GM12875 (cell line): Measurements from ENCODE around the gene MED25.

Experiments
- H3K4me3 ChIP-seq: one replicate; pipeline ENCODE4 v1.5.1; 2011; ENCODE audit warnings: low read depth, low read length, control low read depth
- TF ChIP-seq, protein P1 (sequence below): IDR thresholded peaks from 2 replicates; pipeline ENCODE4 v1.5.1; 2011; ENCODE audit warnings: low read depth, mild to moderate bottlenecking, control low read depth, inconsistent platforms, low read length, moderate library complexity, borderline replicate concordance; ENCODE audit not compliant: insufficient read depth

MED25 gene

DNA sequence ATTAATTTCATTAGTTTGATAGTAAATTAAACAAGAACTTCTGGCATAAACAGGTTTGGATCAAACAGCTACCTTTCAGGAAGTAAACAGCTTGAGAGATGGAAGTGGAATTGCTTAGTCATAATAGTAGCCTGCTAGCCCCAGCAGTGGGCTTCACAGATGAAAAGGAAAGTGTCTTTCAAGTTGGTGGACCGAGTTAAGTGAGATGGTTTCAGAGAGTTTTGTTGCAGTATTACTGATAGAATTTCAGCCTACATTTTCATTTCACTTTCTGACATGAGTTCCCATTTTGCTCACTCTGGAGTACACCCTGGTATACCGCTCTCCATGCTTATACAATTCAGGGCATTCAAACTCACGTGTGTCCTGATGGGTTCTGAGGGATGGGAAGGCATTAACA, 30.8 kb downstream of the MED25 start:
- no peak overlapping the region for H3K4me3 ChIP-seq
- TF ChIP-seq, protein P1, sequence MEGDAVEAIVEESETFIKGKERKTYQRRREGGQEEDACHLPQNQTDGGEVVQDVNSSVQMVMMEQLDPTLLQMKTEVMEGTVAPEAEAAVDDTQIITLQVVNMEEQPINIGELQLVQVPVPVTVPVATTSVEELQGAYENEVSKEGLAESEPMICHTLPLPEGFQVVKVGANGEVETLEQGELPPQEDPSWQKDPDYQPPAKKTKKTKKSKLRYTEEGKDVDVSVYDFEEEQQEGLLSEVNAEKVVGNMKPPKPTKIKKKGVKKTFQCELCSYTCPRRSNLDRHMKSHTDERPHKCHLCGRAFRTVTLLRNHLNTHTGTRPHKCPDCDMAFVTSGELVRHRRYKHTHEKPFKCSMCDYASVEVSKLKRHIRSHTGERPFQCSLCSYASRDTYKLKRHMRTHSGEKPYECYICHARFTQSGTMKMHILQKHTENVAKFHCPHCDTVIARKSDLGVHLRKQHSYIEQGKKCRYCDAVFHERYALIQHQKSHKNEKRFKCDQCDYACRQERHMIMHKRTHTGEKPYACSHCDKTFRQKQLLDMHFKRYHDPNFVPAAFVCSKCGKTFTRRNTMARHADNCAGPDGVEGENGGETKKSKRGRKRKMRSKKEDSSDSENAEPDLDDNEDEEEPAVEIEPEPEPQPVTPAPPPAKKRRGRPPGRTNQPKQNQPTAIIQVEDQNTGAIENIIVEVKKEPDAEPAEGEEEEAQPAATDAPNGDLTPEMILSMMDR, result no peak

DNA sequence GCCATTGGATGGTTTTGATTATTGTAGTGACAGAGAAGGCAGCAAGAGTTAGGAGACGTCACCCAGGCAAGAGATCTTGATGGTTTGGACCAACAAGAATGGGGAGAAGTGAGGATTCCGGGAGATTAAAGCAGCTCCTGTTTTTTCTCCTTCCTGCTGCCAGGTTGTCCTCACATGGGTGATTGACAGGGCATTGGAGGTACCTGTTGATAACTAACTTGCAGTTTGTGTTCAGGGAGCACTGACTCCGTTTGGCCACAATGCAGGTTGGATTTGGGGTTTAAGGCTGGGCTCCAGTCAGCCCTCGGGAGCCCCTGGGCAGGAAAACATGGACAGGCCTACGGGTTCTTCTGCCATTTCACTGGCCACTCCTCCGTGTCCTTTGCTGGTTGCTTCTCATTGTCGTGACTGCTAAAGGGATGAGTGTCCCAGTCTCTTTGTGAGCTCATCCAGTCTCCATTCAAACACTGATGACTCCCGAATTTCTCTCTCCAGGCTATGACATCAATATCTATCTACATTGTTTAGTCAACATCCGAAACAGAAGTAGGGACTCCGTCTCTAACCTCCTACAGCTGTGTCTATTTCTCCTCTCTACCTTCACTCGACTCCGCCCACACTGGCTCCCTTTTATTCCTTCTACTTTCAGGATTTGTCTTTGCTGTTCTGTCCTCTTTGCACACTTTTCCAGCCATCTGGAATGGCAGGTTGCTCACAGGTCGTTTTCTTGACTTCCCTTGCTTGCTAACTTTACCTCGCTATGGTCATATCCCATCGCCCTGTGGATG, 31.5 kb downstream of the MED25 start:
- TF ChIP-seq, protein P1, result no peak
- H3K4me3 ChIP-seq, result no peak overlapping the region

DNA sequence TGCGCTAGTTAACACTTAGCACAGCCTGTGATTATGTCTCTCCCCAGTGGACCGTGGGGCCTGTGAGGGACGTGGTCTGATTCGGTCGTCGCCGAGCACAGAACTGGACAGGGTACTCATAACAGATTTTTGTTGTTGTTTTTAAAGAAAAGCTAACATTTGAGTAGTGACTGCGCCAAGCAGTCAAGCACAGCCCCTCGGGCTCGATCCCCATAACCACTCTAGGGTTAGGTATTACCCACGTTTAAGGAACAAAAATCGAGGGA, 32.1 kb downstream of the MED25 start:
- peak overlapping the region; percentile 88 for H3K4me3 ChIP-seq
- TF ChIP-seq, protein P1, result no peak

DNA sequence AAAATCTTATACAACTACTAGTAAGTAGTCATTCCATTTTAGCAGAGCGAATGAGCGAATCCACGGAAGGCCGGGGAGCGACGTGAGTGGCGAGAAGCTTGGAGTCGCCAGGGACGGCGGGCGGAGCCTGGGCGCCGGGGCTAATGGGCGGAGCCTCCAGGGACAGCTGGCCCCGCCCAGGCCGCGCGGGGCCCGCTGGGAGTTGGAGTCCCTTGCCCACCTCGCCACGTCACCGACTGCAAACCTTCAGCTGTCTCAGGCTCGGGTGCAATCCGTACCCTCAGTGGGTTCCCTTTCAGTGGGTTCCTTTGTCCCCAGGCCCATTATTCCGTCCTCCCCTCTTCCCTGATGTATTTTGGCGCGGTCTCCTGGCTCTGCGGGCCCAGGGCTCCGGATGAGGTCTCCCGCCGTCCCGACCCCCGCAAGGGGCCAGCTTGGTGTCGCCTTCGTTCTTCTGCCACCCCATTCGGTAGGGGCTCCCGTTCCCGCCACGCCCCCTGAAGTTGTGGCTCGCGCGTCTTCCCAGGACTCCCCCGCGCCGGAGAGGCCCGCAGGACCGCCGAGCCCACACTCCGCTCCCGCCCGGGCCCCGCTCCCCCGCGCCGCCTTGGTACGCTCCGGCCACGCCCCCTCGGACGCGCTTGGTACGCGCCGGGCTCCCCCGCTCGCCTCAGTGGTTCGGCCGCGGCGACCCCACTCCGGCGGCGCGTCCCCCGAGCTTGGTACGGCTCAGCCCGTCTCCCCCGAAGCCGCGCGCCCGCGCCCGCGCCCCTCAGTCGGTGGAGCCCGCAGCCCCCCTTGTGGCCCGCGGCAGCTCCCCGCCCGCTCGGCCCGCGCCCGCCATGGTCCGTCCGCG, 32.6 kb downstream of the MED25 start, which contains the start of gene PTOV1:
TSS of gene PTOV1 (plus strand) at position 673 of the 856 bp plus-strand sequence.
- H3K4me3 ChIP-seq, result peak within 1 kb of the TSS; percentile 88
- TF ChIP-seq, protein P1, result no peak

DNA sequence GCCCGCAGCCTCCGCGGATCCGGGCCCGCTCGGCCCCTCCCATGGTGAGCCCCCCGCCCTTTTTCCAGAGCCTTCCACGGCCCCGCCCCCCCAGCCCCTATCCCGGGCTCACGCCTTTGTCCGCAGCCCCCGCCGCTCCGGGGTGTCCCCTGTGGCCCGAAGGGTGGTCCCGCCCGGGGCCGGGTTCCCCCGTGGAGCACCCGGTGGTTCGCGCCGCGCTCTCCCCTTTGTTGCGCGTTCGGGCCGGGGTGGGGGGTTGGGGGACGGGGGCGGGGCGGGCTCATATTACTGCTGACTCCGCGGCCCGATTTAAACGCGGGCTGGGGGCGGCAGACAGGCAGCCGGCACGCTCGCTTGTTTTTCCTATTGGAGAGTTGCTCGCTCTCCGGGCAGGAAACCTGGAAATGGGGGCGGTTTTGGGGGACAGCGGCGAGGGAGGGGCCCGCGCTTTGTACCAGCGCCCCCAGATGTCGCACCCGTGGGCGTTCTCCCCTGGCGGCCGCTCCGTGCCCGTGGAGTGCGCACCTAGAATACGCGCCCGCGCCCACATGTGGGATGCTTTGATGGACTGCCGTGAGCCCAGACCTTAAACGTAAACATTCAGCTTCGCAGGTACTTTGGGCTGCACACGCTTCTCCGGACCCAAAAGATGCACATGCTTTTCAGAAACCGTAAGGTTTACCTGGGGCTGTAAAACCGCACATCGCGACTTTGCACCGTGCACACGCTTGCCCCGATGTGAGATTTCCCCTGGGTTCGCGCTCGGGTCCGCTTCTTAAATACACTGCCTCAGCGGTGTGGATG, 33.6 kb downstream of the MED25 start:
- H3K4me3 ChIP-seq, result peak overlapping the region; percentile 88
- TF ChIP-seq, protein P1, result no peak

DNA sequence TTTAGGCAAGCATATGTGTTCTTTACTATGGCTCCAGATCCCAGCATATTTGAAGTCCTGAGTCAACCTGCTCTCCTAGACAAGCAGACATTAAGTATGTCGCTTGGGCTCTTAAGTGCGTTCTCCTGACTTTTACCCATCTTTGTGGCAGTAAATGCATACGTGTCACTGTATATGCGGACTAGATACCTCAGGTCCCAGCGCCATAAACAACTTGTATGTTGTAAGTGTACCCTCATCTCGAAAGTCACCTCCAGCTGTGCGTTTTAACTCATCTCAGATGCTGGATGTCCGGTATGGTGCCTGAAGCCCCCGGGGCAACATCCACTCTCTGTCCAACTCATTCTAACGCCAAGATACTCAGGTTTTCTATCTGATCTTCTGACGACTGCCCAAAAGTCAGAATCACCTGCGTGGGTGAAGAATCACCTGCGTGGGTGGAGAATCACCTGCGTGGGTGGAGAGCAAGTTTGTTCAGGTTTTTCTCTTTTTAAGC, 34.6 kb downstream of the MED25 start:
- no peak overlapping the region for H3K4me3 ChIP-seq
- TF ChIP-seq, protein P1, result no peak
